ENCODE results near the gene IQCN. TPM values are rescaled to one million over a fixed set of nuclear protein-coding genes. Genes with fewer than 3 reads are reported as not detected.

The IQCN gene
- total RNA-seq, 1 donor from 2014 or later = 17.8 TPM

- H3K27ac Mint-ChIP-seq = peak overlapping the region; percentile 98
- DNase-seq = peak; percentile 85
- ChIA-PET CTCF (interaction anchor here (0.6 to 5.3 kb wide), 19 partner anchors 9 to 342 kb away, joined by 3 to 238 read pairs (median 16); partner anchors contain the start of genes LSM4 and SSBP4), POLR2A (interaction anchor here (0.6 to 20.0 kb wide), 44 partner anchors 9 to 1920 kb away, joined by 3 to 926 read pairs (median 6); partner anchors contain the start of genes CCDC124, COPE, DDX49 and IFI30)
- peaks cover 36% of the 10 kb centered on the region for H3K36me3 Mint-ChIP-seq (ENCODE audit: low read depth)
- H3K9me3 Mint-ChIP-seq = no peaks in the 10 kb centered on the region
- intact Hi-C loops (cut with micrococcal nuclease) = loop anchor here (1.0 to 2.0 kb wide), 5 partner anchors 10 to 242 kb away; partner anchors contain the start of genes ELL and IFI30
- TF ChIP-seq CTCF (IDR thresholded peaks at IDR 0.05) = no peak
- peak; percentile 18 for ATAC-seq (ENCODE audit: low read depth)
- H3K27me3 Mint-ChIP-seq = no peaks in the 10 kb centered on the region
- H3K4me1 Mint-ChIP-seq = peaks cover 46% of the 10 kb centered on the region
- peak overlapping the region; percentile 96 for H3K4me3 Mint-ChIP-seq
Measured at GRCh38 chr19:18280247-18281081, 6.2 kb upstream of the IQCN start.

GRCh38 chr19:18279516-18280246 lies 5.4 kb upstream of the IQCN start:
- CTCF ChIA-PET = interaction anchor here (0.6 to 5.3 kb wide), 38 partner anchors 9 to 149 kb away, joined by 3 to 238 read pairs (median 9); partner anchors contain the start of genes LSM4, RAB3A and SSBP4
- POLR2A ChIA-PET = interaction anchor here (0.6 to 20.0 kb wide), 53 partner anchors 11 to 1919 kb away, joined by 3 to 926 read pairs (median 6); partner anchors contain the start of genes CCDC124, COPE, DDX49 and IFI30
- H3K4me3 Mint-ChIP-seq = peak overlapping the region; percentile 96
- peak; percentile 46 for ATAC-seq (ENCODE audit: low read depth)
- H3K27me3 Mint-ChIP-seq = no peaks in the 10 kb centered on the region
- peak overlapping the region; percentile 98 for H3K27ac Mint-ChIP-seq
- no peak for TF ChIP-seq CTCF (IDR thresholded peaks at IDR 0.05)
- peaks cover 41% of the 10 kb centered on the region for H3K4me1 Mint-ChIP-seq
- peaks cover 43% of the 10 kb centered on the region for H3K36me3 Mint-ChIP-seq (ENCODE audit: low read depth)
- H3K9me3 Mint-ChIP-seq = no peaks in the 10 kb centered on the region
- peak; percentile 87 for DNase-seq
- intact Hi-C loops (cut with micrococcal nuclease) = loop anchor here (1.0 to 2.0 kb wide), 6 partner anchors 15 to 243 kb away; partner anchors contain the start of genes ELL, LSM4 and RAB3A

- H3K4me3 Mint-ChIP-seq = peak overlapping the region; percentile 96
- DNase-seq (no peak), ATAC-seq (ENCODE audit: low read depth) (no peak)
- TF ChIP-seq CTCF (IDR thresholded peaks at IDR 0.05) = no peak
- H3K27me3 Mint-ChIP-seq = no peaks in the 10 kb centered on the region
- POLR2A ChIA-PET = interaction anchor here (0.6 to 20.0 kb wide), 38 partner anchors 12 to 1109 kb away, joined by 3 to 926 read pairs (median 8); partner anchors contain the start of genes CCDC124, IFI30, LRRC25 and LSM4
- peaks cover 46% of the 10 kb centered on the region for H3K36me3 Mint-ChIP-seq (ENCODE audit: low read depth)
- H3K4me1 Mint-ChIP-seq = peaks cover 40% of the 10 kb centered on the region
- no peaks in the 10 kb centered on the region for H3K9me3 Mint-ChIP-seq
- CTCF ChIA-PET = interaction anchor here (0.7 to 5.3 kb wide), 34 partner anchors 9 to 149 kb away, joined by 3 to 238 read pairs (median 9); partner anchors contain the start of genes LSM4, RAB3A and SSBP4
- peak overlapping the region; percentile 98 for H3K27ac Mint-ChIP-seq
- intact Hi-C loops (cut with micrococcal nuclease) = loop anchor here (1.0 kb wide), 4 partner anchors 44 to 131 kb away; partner anchors contain the start of genes LSM4 and RAB3A
Measured at GRCh38 chr19:18279266-18279515, 4.9 kb upstream of the IQCN start.

GRCh38 chr19:18278521-18279265 lies 4.4 kb upstream of the IQCN start:
- intact Hi-C loops (cut with micrococcal nuclease) = loop anchor here (1.0 kb wide), 4 partner anchors 45 to 132 kb away; partner anchors contain the start of genes LSM4 and RAB3A
- ATAC-seq (ENCODE audit: low read depth) = no peak
- POLR2A ChIA-PET = interaction anchor here (0.6 to 20.0 kb wide), 35 partner anchors 10 to 1109 kb away, joined by 3 to 926 read pairs (median 7); partner anchors contain the start of genes CCDC124, IFI30, LRRC25 and LSM4
- peak overlapping the region; percentile 96 for H3K4me3 Mint-ChIP-seq
- no peaks in the 10 kb centered on the region for H3K9me3 Mint-ChIP-seq
- peaks cover 40% of the 10 kb centered on the region for H3K4me1 Mint-ChIP-seq
- TF ChIP-seq CTCF (IDR thresholded peaks at IDR 0.05) = no peak
- H3K36me3 Mint-ChIP-seq (ENCODE audit: low read depth) = peaks cover 47% of the 10 kb centered on the region
- DNase-seq = no peak
- CTCF ChIA-PET = interaction anchor here (0.9 to 5.3 kb wide), 30 partner anchors 8 to 150 kb away, joined by 3 to 238 read pairs (median 10); partner anchors contain the start of genes LSM4, RAB3A and SSBP4
- H3K27me3 Mint-ChIP-seq = no peaks in the 10 kb centered on the region
- peak overlapping the region; percentile 98 for H3K27ac Mint-ChIP-seq
